PC-9 (cell line): ENCODE results near the gene NLK. TPM values are rescaled to one million over a fixed set of nuclear protein-coding genes. Genes with fewer than 3 reads are reported as not detected.

Experiments used
- BruUV-seq: library from RNA; stranded (reverse); fragments of 400-500 nt; replicated peaks from 2 replicates; lab custom pipeline; 2021; lab: Mats Ljungman, UMichigan
- CTCF ChIA-PET: fragments of 300-600 bp; sonication (Branson Sonifier 250); formaldehyde crosslinking; loops from one replicate; lab custom pipeline; 2022; ENCODE audit warnings: antibody characterized with exemption; lab: Charles Lee
- POLR2A ChIA-PET: fragments of 300-600 bp; sonication (Branson Sonifier 250); formaldehyde crosslinking; loops from one replicate; lab custom pipeline; 2022; ENCODE audit warnings: antibody characterized with exemption; ENCODE audit not compliant: unreplicated experiment; lab: Charles Lee
- DNase-seq, 2 experiments: peaks; one replicate each; pipeline versions ENCODE4 v3.0.0 to v3.0.0-alpha.2; 2015 to 2022; ENCODE audit warnings: mixed read lengths in 1 of 2
- H2AFZ ChIP-seq: fragments of 200-600 bp; sonication (generic); 2 replicates; pipeline ENCODE4 v1.8.1; 2017; ENCODE audit warnings: antibody characterized with exemption
- H3F3A ChIP-seq: fragments of 200-600 bp; sonication (generic); 2 replicates; pipeline ENCODE4 v1.8.1; 2017; ENCODE audit warnings: antibody characterized with exemption, mild to moderate bottlenecking, low read depth; ENCODE audit not compliant: insufficient read depth
- H3K27ac ChIP-seq: fragments of 200-600 bp; sonication (generic); 2 replicates; pipeline ENCODE4 v1.6.1; 2016; ENCODE audit warnings: mixed run types
- H3K27me3 ChIP-seq: fragments of 200-600 bp; sonication (generic); 2 replicates; pipeline ENCODE4 v1.6.1; 2016; ENCODE audit warnings: low read depth, mixed run types; ENCODE audit not compliant: insufficient read depth
- H3K36me3 ChIP-seq: fragments of 200-600 bp; sonication (generic); 2 replicates; pipeline ENCODE4 v1.6.1; 2016; ENCODE audit warnings: low read depth, mixed run types
- H3K4me1 ChIP-seq: fragments of 200-600 bp; sonication (generic); replicated peaks from 2 replicates; pipeline ENCODE4 v1.6.1; 2016; ENCODE audit warnings: mixed run types; ENCODE audit not compliant: insufficient read depth
- H3K4me2 ChIP-seq: fragments of 200-600 bp; sonication (generic); 2 replicates; pipeline ENCODE4 v1.6.1; 2017; ENCODE audit warnings: mixed run types
- H3K4me3 ChIP-seq: fragments of 200-600 bp; sonication (generic); 2 replicates; pipeline ENCODE4 v1.6.1; 2016; ENCODE audit warnings: mixed run types
- H3K79me2 ChIP-seq: fragments of 200-600 bp; sonication (generic); 2 replicates; pipeline ENCODE4 v1.6.1; 2017; ENCODE audit warnings: low read depth, mixed run types
- H3K9me2 ChIP-seq: fragments of 200-600 bp; sonication (generic); 2 replicates; pipeline ENCODE4 v1.8.1; 2017; ENCODE audit warnings: mild to moderate bottlenecking; ENCODE audit not compliant: insufficient read depth
- H3K9me3 ChIP-seq: fragments of 200-600 bp; sonication (generic); 2 replicates; pipeline ENCODE4 v1.8.1; 2016; ENCODE audit warnings: low read depth; ENCODE audit not compliant: insufficient read depth
- H4K20me1 ChIP-seq: fragments of 200-600 bp; sonication (generic); 2 replicates; pipeline ENCODE4 v1.8.1; 2017; ENCODE audit not compliant: insufficient read depth
- CTCF ChIP-seq: fragments of 200-600 bp; sonication (generic); conservative IDR thresholded peaks from 2 replicates; pipeline ENCODE4 v1.6.1; 2017; ENCODE audit warnings: mixed run types, antibody characterized with exemption, mild to moderate bottlenecking, moderate library complexity
- EZH2 ChIP-seq: fragments of 200-600 bp; sonication (generic); IDR thresholded peaks from 2 replicates; pipeline ENCODE4 v1.8.0; 2017; ENCODE audit warnings: antibody characterized with exemption, low read depth
- intact Hi-C: fragments of 100-400 bp; cut with micrococcal nuclease; formaldehyde crosslinking; loops from one replicate; pipeline ENCODE4 v1.10.0; 2022; ENCODE audit not compliant: unreplicated experiment
- total RNA-seq: library from RNA; stranded (reverse); gene quantifications from 2 replicates; pipeline ENCODE4 v1.2.3, GENCODE V29; 2021

The NLK gene
- total RNA-seq, 1 experiment from 2014 or later = 20.7 TPM

DNA sequence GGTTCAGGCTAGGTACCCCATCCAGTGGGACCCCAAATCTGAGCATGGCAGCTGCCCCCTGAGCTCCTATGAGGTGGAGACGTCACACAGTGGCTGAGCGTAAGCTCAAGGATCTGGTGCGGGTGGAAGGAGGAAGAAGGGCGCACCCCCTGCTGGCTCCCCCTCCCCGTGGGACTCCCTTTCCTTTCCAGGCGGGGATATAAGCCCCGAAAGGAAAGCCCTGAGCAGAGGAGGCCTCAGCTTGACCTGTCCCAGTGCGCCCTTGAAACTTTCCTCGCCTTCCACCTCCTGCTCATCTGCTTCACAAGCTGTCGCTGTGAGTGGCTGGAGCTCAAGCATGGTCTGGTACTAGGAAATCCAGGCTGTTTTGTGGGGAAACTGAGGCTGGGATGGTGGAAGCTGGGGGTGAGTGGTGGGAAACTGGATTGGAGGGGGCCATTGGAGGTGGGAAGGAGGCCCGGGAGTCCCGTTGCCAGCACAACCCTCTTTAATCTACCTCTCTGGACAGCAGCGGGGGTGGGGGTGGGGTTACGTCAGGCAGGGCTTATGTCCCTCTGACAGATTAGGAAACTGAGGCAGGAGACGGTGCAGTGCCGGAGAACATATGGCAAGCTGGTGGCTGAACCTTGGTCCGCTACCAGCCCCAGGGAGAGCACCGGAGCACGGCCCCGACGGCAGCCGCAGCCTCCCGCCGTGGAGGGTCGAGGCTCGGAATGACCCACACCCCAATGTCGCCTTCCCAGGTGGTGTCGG, 184.3 kb downstream of the NLK start:
- no peaks in the 10 kb centered on the region for H3K79me2 ChIP-seq
- intact Hi-C loops = no loop called here
- no peak for TF ChIP-seq EZH2
- no peak for TF ChIP-seq CTCF
- DNase-seq = no peak
- no peak overlapping the region for H2AFZ ChIP-seq
- H3K4me3 ChIP-seq = no peak overlapping the region; the same call in 1 of the 2 replicates
- ChIA-PET CTCF (no interaction called here), POLR2A (no interaction called here)
- H3K9me3 ChIP-seq = no peaks in the 10 kb centered on the region
- H3F3A ChIP-seq = no peaks in the 10 kb centered on the region
- no peaks in the 10 kb centered on the region for H3K4me1 ChIP-seq
- H3K4me2 ChIP-seq = peak overlapping the region; percentile 67; the same call in 1 of the 2 replicates
- no peak overlapping the region for H3K27ac ChIP-seq
- BruUV-seq = no TSS peak
- no peaks in the 10 kb centered on the region for H3K36me3 ChIP-seq
- no peaks in the 10 kb centered on the region for H4K20me1 ChIP-seq
- no peaks in the 10 kb centered on the region for H3K9me2 ChIP-seq
- no peaks in the 10 kb centered on the region for H3K27me3 ChIP-seq

DNA sequence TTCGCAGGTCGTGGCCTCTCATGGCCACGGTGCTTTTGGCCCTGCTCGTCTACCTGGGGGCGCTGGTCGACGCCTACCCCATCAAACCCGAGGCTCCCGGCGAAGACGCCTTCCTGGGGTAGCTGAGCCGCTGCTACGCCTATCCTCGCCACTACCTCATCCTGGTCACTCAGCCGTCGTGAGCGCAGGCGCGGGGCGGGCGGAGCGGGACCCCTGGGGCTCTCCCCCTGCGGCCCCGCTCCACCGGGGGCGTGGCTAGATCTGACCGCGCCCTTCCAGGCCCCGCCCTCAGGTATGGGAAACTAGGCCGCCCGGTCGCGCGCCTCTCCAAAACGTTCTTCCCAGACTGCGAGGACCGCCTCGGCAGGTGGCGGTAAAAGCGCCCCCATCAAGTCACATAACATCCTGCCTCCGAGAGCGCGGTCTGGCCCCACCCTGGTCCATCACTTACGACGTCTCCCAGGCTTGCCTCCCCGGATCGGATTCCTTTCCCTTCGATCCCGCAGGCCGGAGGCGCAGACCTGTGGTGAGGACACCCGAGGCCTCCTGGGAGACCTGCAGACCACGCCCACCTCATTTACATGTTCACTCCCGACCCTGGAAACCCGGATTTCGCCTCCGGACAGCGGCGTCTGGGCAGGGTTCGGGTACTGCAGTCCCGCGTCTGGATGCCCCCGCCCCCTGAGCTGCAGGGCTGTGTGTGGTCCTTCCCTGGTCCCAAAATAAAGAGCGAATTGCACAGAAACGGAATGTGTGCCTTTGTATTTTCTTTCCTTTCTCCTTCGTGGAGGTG, 185.0 kb downstream of the NLK start:
- Histone ChIP-seq H3K79me2 (no peaks in the 10 kb centered on the region), H3K9me2 (no peaks in the 10 kb centered on the region), H2AFZ (peak overlapping the region; percentile 56), H3K4me2 (peak overlapping the region; percentile 67), H3K27me3 (no peaks in the 10 kb centered on the region), H3K4me3 (peak overlapping the region; percentile 53; the same call in 1 of the 2 replicates), H3K9me3 (no peaks in the 10 kb centered on the region), H3K4me1 (no peaks in the 10 kb centered on the region), H4K20me1 (no peaks in the 10 kb centered on the region), H3K36me3 (no peaks in the 10 kb centered on the region), H3F3A (no peaks in the 10 kb centered on the region), H3K27ac (no peak overlapping the region)
- no peak for TF ChIP-seq EZH2
- ChIA-PET CTCF (no interaction called here), POLR2A (interaction anchor here (0.7 kb wide), 1 partner anchor 108 kb away, joined by 9 read pairs; the partner anchor contains the start of gene TNFAIP1)
- peak; percentile 71 to 73 for DNase-seq
- intact Hi-C loops = no loop called here
- BruUV-seq = no TSS peak

DNA sequence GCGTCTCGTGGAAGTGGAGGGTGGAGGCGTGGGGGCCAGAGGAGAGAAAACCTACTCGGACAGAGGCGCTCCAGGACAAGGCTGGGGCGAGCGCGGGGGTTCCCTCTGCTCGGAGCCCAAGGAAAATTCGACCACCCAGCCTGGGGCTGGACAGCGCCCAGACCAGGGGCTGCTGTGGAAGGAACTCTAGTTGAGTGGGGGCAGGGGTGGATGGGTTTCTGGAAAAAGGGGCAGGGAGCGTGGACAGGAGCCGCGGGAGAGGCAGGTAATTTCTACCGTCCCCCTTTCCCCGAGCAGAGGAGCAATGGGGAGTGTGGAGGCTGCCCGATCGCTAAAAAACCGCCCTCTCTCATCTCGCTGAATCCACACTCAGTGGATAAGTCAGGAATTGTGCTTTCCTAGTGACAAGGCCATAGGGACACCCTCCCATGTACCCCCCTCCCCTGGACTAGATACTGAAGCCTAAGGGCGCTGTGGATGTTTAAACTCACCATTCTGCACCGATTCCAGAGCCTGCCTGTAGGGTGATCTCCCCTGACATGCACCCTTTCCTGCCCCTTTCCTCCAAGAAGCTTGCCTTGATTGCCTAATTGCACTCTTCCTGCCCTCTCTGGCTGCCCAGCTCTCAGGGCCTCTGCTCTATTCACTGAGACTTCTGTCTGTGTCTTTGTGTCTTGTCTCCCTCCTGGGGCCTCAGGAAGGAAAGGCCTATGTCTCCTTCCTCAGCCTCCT, 185.8 kb downstream of the NLK start:
- CTCF ChIA-PET = interaction anchor here (0.7 kb wide), 1 partner anchor 844 kb away, joined by 3 read pairs; no protein-coding TSS in a partner anchor
- Histone ChIP-seq H3K27me3 (no peaks in the 10 kb centered on the region), H3K9me2 (no peaks in the 10 kb centered on the region), H3K36me3 (no peaks in the 10 kb centered on the region), H3K4me3 (peak overlapping the region; percentile 53; the same call in 1 of the 2 replicates), H3K4me1 (peaks cover 5% of the 10 kb centered on the region), H3F3A (no peaks in the 10 kb centered on the region), H3K4me2 (peak overlapping the region; percentile 67), H4K20me1 (no peaks in the 10 kb centered on the region), H3K9me3 (no peaks in the 10 kb centered on the region), H3K27ac (no peak overlapping the region), H3K79me2 (no peaks in the 10 kb centered on the region), H2AFZ (peak overlapping the region; percentile 56)
- POLR2A ChIA-PET = interaction anchor here (0.7 kb wide), 1 partner anchor 107 kb away, joined by 9 read pairs; the partner anchor contains the start of gene TNFAIP1
- intact Hi-C loops = no loop called here
- DNase-seq = no peak
- BruUV-seq = no TSS peak
- TF ChIP-seq CTCF (no peak), EZH2 (no peak)
